Esophagus mucosa (tissue), 1 donor: ENCODE measurements around the gene OPRL1. TPM values are rescaled to one million over a fixed set of nuclear protein-coding genes. Genes with fewer than 3 reads are reported as not detected.

Experiments
- ATAC-seq: fragments of 200-7000 bp; cut with Tn5 transposase; one replicate; pipeline ENCODE4 v1.9.1; 2020
- total RNA-seq: library from RNA; stranded (reverse); gene quantifications from one replicate; pipeline ENCODE4 v1.2.4, GENCODE V29; 2023
- donor health status: DM: yes; HTN: yes; CAD: no.

Gene OPRL1
- total RNA-seq, 1 donor from 2014 or later: 0.12 TPM

GRCh38 chr20:64056889-64057627 lies 22.8 kb upstream of the OPRL1 start:
- no peak for ATAC-seq

DNA sequence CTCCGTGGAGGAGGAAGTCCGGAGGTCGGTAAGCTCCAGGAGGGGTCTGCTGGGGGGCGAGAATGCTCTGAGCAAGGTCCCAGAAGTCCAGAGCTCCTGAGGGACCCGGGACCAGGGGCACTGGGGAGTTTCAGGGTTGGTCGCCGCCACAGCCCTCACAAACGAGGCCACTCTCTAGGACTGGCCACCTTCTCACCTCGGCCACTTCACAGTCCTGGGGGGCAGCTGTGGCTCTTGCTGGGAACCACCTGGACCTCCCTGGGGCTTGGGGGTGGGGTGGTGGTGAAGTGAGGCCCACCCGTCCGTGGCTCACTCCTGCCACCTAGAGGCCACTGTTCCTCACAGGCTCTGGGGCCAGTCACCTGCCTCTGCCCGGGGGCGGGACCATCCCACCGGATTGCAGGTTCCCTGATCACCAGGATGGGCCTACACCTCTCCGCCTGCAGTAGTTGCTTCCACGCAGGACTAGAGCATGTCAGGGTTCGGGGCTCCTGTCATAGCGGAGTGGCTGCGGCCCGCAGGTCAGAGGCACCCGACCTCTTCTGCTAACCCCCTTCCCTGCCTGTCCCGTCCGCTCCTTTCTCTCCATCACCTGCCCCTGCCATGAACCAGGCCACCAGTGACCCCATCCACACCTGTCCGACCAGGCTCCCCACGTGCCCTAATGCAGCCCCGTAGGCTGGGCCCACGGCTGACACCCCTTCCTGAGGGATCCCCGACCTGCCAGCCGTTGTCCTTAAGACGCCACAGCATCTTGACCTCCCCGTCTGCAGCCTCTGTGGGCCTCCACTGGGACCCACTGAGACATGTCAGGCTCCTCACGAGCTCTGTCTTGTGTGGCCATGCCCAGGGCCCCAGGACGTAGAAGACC lies 22.0 kb upstream of the OPRL1 start:
- peak; percentile 52 for ATAC-seq

- ATAC-seq: no peak
Observed at GRCh38 chr20:64058536-64058935, 21.3 kb upstream of the OPRL1 start.

DNA sequence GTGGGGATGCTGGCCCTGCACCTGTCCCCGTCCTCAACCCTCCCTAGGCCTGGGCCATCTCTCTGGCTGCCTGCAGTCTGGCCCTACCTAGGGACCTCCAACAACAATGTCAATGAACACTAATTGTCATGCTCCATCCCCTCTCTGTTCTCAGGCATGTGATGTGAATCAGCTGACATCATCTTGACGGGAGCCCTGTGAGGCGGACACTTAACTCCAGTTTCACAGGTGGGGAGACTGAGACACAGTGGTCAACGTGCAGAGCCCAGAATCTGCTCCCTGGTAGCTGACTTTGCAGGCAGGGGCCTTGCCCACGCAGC lies 17.6 kb upstream of the OPRL1 start:
- ATAC-seq: no peak

DNA sequence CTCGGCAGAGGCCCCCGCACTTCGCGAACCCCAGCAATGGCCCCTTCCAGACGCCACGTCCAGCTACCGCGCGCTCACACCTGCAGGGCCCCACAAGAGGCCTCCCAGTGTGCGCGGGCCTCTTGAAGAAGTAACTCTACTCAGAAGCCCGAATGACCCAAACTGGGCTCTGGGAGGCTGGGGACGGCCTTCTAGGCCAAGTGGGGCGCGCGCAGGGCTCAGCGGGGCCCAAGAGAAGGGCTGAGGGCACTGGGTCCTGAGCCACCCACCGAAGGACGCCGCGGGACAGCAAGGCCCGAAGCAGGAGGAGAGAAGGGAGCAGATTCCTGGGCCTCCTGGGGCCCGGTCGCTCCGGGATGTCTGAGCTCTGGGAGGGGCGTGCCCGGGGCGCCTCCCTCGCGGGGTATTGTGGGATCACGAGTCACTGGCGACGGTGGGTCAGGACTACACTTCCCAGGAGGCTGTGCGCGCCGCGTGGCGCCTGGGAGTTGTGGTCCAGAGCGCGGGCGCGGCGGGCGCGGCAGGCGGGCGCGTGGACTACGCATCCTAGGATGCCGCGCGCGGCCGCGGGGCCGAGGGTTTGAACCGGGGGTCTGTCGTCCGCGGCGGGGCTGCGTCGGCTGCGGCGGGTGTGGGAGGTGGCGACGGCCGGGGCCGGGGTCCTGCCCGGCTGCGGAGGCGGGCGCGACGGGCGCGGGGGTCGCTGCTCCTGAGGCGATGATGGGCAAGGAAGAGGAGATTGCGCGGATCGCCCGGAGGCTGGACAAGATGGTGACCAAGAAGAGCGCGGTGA lies 17.1 kb upstream of the OPRL1 start, which contains the start of gene TCEA2:
Gene TCEA2, plus strand, starts transcription at position 603 of the 793 bp plus-strand sequence. Its CDS starts 115 bp downstream, at position 718.
- peak; percentile 91 for ATAC-seq

DNA sequence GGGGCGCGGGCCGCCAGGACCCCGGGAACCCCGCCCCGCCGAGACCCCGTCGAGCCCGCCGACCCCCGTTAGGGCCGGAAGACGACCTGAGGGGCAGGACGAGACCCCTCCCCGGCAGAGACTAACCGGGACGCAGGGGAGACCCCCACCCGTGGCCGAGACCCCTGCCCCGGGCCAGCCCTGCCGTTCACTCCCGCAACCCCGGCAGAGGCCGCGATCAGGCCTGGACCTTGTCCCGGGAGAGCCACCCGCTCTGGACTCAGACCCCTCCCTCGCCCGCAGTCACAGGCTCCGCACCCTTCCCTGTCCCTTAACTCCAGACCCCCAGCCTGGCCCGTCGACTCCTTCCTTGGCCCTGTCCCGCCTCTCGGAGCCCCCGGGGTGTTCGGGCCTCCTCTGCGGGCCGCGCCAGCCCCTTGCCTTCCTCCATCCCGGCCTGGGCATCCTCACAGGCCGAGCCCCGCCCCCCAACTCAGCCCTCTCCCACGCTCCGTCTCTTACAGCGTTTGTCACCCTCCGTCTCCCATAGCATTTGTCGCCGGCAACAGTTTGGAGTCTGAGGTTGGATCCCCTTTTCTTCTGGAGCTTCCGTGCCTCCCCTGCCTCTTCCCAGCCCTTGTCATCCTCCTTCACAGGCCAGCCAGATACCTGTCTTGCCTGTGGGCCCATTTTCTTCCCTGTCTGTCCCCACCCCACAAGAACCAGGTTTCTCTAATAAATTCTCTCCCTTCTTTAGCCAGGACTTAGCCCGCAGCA lies 16.3 kb upstream of the OPRL1 start:
- peak; percentile 2 for ATAC-seq

DNA sequence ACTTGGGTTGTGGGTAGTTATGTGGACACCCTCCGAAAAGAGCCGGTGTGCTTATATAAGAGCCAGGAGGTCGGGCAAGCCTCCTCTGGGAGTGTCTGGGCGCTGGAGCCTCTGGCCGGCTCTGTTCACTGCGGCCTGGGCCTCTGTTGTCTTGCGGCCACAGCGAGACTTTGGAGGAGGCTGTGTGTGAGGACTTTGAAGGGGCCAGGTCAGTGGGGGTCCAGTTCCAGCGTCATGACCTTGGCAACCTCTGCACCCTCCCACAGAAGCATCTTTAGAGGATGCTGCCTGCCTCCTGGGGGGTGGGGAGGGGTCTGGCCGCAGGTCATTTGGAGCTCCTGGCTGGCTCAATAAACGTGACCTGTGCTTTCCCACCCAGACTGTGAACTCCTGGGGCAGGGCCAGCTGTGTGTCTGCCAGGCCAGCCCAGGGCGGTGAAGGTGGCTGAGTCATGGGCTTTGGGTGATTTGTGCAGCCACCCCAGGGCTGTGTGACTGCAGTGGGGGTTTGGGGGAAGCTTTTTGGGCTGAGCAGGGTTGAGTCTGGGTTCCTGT lies 15.7 kb upstream of the OPRL1 start:
- peak; percentile 24 for ATAC-seq

DNA sequence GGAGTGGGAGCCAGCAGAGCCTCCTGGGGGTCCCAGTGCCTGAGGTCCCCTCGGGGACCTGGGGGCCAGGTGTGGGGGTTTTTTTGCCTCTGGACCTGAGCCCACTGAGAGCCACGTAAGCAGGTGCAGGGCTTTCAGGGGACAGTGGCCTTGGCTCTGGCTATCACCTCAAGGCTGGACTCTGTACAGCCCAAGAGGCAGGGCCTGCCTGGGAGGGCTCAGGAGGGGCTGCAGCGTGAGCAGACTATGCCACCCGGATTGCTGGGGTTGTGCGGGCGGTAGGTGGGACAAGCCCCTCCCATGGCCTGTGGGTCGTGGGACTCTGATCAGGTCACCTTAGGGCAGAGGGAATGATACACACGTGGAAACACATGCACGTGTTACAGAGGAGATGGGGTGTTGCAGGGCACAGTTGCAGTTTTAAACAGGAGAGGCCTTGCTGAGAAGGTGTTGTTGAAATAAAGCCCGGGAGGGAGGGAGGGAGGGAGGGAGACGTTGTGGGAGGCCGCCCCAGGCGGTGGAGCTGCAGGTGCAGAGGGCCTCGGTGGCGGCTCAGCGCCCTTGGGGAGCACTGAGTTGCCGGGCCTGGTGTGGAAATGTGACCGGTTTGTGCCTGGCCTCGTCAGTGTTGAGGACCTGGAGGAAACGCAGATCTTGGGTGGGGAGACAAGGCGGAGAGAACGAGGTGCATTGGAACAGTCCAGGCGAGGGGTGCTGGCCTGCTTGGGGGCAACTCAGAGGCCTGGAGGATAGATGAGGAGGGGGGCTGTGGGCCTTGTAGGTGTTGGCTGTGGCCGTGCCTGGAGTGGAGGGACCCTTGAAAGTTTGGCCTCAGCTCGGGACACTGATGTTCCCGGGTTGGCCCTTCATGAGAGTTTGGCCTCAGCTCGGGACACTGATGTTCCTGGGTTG lies 14.6 kb upstream of the OPRL1 start:
- no peak for ATAC-seq

DNA sequence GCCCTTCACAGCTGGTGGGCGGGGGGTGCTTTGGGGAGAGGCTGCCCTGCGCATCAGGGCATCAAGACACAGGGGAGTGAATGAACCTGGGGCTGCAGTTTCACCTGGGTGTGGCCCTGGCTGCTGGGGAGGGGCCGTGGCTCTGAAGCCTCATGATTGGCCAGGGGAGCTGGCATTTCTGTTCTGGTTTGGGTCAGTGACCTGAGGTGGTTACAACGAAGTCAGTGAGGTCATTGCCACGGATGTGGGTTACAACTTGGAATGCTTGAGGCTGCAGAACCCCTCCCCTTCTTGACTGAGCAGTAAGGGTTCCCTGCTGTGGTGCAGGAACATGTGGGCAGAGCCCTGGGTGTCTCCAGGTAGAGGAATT lies 13.9 kb upstream of the OPRL1 start:
- no peak for ATAC-seq

DNA sequence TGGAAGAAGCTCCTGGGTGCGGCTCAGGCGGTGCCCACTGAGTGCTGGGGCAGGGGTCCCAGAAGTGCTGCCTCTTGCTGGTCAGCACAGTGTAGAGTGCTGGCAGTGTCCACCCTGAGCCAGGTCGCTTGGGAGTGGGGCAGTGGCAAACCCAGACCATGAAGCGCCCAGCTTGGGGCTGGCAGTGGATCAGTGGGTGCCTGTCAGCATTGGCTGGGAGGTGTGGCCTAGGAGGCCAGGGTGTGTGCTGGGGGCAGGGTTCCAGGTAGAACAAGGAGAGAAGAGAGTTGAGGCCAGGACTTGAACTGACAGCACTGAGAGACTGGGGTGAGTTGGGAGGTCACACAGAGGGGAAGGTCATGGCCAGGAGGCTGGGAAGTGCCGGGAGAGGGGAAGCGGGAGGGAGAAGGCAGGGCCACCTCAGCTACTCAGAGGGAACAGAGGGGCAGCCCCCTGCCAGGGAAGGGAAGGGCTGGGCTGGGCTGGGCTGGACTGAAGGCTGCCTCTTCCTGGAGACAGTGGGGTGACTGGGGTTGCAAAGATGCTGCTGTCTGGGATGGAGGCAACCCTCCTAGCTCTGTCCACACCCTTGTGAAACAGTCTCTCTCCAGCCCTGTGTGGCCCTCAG lies 12.8 kb upstream of the OPRL1 start:
- ATAC-seq: no peak

GRCh38 chr20:64067733-64068307 lies 12.1 kb upstream of the OPRL1 start:
- ATAC-seq: no peak

DNA sequence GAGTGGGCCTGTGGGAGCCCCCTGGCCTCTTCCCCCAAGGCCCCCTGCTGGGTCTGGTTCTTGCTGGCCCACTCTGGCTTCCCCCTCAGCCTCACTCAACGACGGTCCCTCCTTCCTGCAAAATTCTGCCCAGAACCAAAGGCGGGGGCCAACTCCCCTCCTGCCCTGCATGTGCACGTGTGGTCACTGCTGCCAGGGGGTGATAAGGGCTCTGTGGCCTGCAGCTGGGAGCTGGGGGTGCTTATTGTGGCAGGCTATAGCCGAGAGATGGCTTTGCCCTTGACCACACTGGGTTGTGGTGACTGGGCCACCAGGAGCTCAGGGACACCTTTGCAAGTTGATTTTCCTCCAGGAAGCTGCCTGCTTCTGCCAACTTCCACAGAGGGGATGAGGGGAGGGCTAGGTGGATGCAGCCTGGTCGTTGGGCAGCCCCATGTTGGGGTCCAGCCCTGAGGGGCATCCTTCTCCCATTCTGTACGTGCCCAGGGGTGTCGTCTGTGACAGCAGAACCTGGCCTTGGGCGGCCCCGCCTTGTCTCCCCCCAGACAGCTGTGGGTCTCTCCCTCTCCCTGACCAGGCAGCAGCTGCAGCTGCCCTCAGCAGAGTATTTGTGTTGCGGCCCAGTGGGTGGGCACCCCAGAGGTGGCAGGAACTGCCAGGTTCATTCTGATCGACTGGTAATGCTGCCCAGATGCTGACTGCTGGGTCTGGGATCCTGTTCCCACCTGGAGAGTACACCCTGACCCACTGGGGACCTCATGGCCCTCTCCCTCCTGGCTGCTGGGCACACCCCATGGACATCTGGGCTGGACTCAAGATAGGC lies 11.3 kb upstream of the OPRL1 start:
- ATAC-seq: no peak

GRCh38 chr20:64069209-64069613 lies 10.7 kb upstream of the OPRL1 start:
- ATAC-seq: no peak

DNA sequence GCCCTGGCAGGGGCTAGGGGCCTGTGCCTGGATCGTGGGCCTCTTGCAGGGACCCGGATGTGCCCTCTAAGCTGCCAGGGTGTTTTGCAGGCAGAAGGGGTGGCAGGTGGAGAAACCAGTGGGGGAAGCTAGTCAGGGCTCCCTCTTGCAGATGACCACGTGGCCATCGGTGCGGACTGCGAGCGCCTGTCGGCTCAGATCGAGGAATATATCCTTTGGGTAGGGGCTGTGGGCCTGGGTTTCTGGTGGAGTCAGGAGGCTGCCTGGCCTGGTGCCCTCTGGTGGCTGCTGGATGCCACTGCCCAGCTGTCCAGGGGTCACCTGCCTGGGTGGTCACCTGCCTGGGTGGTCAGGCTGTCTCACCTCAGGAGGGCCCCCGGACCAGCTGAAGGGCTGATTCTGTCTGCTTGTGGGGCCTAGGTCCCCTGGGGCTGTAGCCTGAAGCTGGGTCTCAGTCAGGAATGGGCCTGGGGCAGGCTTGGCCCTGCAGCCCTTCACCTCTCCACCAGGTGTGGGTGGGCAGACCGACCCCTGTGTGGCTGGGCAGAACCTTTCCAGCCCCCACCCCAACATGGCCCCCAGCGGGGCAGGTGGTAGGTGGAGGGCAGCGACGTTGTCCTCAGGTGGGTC lies 10.2 kb upstream of the OPRL1 start:
- ATAC-seq: no peak

- no peak for ATAC-seq
Observed at GRCh38 chr20:64070244-64070993, 9.5 kb upstream of the OPRL1 start.

GRCh38 chr20:64071341-64072332 lies 8.2 kb upstream of the OPRL1 start:
- ATAC-seq: no peak
